Measurements from ENCODE around the gene AATK. TPM values are rescaled to one million over a fixed set of nuclear protein-coding genes. Genes with fewer than 3 reads are reported as not detected.

AATK gene
- polyA plus RNA-seq, 3 donors = 3.0 to 7.8 (median 4.6) TPM

DNA sequence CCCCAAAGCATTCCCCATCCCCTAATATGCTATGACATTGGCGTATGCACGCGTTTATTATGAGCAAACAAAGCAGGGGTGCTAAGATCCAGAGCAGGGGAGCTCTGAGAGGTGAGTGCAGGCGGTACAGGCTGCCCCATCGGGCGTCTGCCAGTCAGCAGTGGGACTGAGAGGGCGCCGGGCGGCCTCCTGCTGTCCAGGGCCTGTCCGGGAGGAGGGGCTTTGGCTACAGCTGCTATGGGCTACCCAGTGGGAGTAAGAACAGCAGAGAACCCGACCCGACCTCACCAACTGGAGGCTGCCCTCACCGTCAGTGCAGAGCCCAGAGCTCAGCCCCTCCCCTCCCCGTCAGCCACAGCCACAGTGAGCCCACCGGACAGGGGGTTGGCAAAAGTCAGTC, 18.5 kb upstream of the AATK start:
- no peak for DNase-seq (ENCODE audit: extremely low read depth in 1 of 11, low read depth in 9 of 11, low spot score in 4 of 11)

DNA sequence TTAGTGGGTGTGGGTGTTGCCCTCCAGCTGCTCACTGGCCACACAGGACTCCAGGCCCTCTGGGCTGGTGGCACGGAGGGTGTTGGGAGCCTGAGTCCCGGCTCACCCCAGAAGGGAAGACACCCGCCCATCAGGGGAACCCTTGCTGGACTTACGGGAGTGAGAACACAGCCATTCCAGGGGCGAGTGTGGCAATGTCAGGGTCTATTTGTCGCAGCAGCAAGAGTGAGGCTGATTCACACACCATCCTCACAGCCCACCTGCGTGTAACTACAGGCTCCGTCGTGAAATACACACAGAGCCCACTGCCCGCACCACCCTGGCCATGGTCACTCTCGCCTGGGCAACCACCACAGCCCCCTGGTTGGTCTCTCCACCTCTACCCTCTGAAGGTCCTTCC, 17.8 kb upstream of the AATK start:
- no peak for DNase-seq (ENCODE audit: extremely low read depth in 1 of 11, low read depth in 9 of 11, low spot score in 4 of 11)

DNA sequence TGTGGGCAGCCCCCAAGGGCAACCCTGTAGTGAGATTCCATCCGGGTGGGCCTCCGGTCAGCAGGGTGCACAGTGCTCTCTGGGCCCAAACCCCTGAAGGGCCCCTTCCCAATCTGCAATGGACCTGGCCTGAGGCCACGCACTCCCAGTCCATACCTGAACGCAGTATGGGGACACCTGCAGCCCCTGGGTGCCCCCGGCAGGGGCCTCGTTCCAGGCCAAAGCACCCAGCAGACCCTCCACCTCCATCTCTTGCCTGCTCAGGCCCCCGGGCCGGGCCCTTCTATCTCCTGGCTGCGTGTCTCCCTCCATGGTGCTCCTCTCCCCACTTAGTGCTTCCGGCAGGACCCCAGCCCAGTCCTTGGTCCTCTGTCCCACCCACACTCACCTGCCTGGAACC, 17.3 kb upstream of the AATK start:
- no peak for DNase-seq (ENCODE audit: extremely low read depth in 1 of 11, low read depth in 9 of 11, low spot score in 4 of 11)

DNA sequence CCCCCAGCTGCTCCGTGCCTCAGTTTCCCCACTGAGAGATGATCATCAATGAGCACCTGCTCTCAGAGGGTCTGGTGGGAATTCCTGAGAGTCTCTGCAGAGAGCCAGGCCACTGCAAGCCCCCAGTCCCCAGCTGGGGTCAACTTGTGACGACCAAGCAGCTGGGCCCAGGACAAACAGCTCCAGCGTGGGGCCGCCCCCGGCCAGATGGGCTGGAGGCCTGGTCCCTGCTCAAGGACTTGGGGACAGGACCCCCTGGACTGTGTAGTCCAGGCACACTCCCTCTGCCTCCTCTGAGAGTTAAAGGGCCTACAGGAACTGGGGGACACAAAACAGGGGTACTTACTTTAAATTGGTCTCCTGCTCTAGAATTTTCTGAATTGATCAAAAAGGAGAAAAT, 16.6 kb upstream of the AATK start:
- DNase-seq (ENCODE audit: extremely low read depth in 1 of 11, low read depth in 9 of 11, low spot score in 4 of 11) = no peak

DNA sequence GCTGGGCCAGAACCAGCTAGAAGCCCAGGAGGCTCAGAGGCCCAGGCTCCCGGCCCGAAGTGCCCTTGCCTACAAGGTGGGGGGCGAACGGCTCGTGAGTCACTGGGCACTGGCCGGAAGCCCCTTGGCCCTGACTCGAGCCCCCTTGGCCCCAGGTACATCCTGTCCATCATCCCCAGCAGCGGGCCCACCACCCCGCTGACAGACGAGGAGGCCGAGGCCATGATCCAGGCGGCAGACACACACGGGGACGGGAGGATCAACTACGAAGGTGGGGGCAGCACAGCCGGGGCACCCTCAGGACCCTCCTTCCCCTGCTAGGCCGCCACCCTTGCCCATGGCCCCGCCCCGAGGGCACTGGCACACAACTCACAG, 15.8 kb upstream of the AATK start:
- no peak for DNase-seq (ENCODE audit: extremely low read depth in 1 of 11, low read depth in 9 of 11, low spot score in 4 of 11)

DNA sequence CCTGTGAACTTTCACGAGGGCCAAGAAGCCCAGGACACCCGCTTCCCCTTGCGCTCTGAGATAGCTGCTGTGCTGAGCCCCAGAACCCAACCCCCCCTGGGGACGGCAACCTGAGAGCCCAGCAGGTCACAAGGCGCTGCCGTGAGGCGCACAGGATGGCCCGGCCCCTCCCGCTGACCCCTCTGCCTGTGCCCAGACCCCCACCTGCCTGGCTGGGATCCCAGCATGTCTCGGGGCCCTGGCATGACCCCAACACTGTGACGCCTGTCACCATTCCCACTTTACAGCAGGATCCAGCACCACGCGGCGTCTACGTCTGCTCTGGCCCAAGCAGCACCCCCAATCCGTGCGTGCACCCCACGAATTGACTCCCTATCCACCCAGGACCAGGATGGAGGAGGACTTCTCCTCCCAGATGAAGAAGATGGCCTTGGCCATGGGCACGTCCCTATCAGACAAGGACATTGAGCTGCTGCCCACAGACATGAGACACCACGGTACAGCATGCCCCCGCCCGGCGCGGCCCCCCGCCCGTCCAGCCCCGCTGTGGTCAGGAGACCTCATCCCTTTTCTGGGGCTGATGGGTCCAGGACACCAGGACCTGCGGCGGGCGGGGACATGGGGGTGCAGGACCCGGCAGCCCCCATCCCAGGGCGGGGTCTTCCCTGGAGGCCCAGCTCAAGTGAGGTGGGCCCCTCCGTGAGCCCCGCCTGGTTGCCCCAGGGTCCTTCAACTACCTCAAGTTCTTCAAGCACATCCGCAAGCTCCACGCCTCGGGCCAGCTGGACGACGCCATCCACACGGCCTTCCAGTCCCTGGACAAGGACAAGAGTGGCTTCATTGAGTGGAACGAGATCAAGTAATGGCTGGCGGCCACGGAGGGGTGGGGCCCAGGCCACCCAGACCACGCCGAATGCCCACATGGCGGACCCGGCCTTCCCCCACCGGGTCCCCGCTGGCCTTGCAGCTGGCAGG, 15.1 kb upstream of the AATK start:
- DNase-seq (ENCODE audit: extremely low read depth in 1 of 11, low read depth in 9 of 11, low spot score in 4 of 11) = no peak

DNA sequence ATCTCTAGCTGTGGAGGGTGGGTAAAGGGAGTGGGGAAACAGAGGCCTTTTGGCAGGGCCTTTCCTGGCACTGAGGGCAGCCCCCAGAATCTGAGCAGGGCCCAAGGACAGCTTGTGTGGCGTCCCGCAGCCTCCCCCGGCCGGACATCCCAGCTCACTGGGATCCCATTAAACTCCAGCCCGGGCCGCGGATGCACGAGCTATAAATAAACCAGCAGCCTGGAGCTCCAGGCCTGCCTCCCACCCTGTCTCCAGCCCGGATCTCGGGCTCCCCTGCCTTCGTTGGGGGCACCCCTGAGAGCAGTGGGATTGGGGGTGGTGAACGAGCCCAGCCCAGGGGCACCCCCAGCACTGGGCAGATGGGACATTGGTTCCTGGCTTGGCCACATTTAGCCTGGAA, 13.8 kb upstream of the AATK start:
- DNase-seq (ENCODE audit: extremely low read depth in 1 of 11, low read depth in 9 of 11, low spot score in 4 of 11) = no peak

DNA sequence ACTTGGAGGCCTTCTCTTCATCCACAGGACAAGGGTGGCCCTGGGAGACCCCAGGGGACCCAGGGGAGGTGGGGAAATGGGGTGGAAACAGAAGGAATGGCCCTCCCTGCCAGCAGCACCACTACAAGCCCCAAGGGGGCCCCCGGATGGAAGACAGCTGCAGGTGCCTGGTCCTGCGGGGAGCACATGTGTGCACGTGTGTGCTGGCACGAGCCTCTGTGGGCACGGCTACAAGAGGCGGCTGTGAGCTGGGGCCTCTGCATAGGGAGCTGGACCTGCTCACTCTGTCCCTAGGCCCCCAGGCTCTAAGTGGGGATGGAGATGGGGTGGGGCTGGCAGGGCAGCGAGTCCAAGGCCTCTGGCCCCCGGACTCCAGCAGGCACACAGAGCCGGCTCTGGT, 13.2 kb upstream of the AATK start:
- no peak for DNase-seq (ENCODE audit: extremely low read depth in 1 of 11, low read depth in 9 of 11, low spot score in 4 of 11)

DNA sequence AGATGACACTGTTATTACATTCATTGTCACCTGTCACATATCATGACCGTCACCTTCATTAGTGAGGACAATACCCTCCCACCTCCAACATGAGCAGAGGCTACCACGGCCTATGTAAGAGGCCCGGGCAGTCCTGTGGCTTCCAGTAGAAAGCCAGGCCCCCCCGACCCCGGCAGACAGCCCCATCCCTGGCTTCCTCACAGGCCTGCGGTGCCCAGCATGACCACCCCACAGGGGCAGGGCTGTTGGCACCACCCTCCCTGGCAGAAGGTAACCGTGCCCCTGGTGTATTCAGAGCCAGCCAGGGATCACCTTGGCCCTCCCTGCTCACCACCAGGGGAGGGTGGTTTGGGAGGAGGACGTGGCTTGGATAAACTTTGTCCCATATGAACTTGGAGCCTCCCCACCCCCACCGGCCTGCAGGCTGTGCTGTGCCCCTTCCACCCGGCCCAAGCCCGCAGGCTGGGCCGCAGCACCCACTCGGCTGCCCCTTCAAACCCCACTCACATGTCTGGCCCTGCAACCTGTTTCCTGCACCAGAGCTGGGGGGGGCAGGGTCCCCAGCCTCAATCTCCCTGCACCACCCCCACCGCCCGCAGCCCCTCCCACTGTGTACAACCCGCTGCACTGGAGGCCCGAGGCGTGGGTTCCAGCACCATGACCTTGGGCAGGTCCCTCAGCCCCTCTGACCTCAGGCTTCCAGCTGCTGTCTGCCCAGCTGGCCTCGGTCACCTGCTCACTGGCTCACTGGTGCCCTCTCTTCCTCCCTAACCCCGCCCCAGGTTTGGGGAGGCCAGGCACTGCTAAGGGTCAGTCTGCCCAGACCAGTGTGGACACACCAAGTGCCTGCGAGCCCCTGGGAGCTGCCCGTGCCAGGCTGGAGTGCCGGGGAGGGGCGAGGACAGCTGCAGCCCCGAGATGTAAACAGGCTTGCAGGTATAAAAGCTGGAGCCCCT, 12.4 kb upstream of the AATK start:
- DNase-seq (ENCODE audit: extremely low read depth in 1 of 11, low read depth in 9 of 11, low spot score in 4 of 11) = no peak

DNA sequence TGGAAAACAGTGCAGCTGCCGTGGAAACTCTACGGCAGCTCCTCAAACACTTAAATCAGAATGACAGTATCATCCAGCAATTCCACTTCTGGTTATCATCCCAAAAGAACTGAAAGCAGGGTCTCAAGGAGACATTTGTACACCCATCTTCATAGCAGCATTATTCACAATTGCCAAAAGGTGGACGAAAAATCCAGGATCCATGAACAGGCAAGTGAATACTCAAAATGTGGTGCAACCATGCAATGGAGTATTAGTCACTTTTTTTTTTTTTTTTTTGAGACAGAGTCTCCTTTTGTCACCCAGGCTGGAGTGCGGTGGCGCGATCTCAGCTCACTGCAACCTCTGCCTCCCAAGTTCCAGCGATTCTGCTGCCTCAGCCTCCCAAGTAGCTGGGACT, 10.6 kb upstream of the AATK start:
- no peak for DNase-seq (ENCODE audit: extremely low read depth in 1 of 11, low read depth in 9 of 11, low spot score in 4 of 11)

DNA sequence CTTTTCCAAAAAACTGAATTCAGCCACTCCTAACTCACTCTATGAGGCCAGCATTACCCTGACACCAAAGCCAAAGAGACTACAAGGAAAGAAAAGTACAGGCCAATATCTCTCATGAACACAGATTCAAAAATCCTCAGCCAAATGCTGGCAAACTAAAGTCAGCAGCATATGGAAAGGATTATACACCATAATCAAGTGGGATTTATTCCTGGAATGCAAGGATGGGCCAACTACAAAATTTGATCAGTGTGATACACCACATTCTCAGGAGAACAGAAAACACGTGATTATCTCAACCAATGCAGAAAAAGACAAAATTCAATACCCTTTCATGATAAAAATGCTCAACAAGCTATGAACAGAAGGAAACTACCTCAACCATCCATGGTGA, 7.7 kb upstream of the AATK start:
- DNase-seq (ENCODE audit: extremely low read depth in 1 of 11, low read depth in 9 of 11, low spot score in 4 of 11) = no peak

DNA sequence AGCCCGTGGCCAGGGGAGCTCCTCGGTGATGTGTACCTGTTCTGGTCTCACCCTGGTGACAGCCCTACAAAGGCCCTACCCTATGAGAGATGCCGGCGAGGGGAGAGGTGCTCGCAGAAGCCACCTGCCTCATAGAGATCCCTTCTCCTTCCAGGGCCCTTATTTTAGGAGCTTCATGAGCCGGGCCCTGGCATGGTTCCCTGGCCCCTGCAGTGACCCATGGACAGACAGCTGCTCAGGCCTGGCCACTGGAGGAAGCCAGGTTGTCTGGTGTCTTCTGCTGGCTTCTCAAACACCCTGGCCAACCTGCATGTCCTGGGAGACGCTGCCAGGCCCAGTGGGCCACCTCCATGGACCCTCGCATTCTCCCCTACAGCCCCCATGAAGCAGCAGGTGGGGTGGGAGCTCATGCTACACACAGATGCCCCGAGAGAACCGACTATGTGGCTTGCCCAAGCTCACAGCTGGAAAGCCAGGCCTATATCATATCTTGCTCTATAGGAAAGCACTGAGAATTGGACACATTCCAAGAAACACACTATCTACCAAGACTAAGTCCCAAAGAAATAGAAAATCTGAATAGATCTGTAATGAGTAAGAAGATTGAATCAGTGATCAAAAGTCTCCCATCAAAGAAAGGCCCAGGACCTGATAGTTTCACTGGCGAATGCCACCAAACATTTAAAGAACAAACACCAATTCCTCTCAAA, 7.2 kb upstream of the AATK start:
- DNase-seq (ENCODE audit: extremely low read depth in 1 of 11, low read depth in 9 of 11, low spot score in 4 of 11) = no peak

DNA sequence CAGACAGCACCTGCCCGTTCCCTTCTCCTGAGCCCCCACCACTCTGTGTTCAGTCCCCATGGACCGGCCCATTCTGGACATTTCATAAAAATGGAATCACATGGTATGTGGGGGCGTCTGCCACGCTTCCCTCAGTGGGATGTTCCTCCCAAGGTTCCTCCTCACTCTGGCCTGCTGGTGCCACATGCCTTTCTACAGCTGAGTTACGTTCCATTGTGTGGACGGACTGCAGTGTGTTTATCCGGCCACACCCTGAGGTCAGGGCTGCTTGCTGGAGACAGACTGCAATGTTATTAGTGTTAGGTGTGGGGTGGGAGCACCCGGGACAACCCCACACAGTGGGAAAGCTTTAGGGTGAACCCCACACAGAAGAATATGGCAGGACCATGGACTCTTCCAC, 5.9 kb upstream of the AATK start:
- no peak for DNase-seq (ENCODE audit: extremely low read depth in 1 of 11, low read depth in 9 of 11, low spot score in 4 of 11)

DNA sequence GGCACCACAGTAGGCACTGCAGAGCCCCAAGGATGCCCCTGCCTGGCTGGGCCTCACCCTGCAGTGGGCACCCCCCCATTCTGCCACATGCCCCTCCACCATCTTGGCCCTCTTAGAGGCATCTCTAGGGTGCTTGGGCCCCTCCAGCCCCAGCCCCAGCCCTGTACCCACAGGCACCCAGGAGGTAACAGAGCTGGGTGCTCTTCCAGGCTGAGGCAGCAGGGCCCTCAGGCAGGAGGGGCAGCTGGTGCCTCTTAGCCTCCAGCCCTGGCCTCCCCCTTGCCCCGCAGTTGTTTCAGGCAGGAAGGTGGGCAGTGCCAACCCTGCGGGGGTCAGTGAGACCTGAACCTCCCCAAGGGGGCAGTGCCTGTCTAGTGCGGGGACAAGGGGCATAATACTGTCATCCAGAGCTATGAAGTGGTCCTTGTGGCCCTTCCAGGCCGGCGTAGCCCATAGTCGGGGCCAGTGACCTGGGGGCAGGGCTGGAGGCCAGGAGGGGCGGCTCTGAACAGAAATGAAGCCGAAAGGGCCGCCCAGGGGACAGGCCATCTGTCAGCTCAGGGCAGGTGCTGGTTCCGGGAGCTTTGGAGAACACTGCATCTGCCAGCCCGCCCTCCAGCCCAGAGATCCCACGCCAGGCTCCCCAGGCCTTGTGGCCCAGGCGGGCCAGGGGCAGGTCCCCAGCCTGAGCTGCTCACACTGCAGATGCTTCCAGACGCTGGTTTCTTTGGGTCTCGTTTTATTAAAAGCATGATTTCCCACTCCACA, 4.9 kb upstream of the AATK start:
- no peak for DNase-seq (ENCODE audit: extremely low read depth in 1 of 11, low read depth in 9 of 11, low spot score in 4 of 11)

DNA sequence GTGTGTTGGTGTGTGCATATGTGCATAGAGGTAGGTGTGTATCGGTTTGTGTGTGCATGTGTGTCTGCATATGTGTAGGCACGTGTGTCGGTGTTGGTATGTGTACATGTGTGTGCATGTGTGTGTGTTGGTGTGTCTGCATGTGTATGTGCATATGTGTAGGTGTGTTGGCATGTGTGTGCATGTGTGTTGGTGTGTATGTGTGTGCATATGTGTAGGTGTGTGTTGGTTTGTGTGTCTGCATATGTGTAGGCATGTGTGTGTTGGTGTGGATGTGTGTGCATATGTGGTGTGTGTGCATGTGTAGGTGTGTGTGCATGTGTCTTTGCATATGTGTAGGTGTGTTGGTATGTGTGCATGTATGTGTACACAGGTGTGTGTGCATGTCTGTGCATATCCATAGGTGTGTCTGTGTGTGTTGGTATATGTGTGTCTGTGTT, 3.9 kb upstream of the AATK start:
- no peak for DNase-seq (ENCODE audit: extremely low read depth in 1 of 11, low read depth in 9 of 11, low spot score in 4 of 11)

DNA sequence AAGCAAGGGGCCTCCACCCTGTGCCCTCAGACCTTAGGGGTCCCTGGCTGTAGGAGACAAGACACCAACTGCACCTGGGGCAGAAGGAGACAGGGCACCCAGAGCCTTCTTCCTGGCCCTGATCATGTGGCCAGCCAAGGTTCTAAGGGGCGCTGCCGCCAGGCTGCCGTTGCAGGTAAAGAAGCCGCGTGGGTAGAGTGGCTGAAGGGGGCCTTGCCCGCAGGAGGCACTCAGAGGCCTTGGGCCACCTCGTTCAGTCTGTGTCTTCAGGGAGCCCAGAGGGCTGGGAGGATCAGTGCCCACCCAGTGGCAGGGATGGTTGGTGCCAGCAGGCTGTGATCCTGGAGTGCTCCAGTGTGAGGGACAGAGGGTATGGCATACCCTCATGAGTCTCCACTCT, 1.6 kb upstream of the AATK start:
- DNase-seq (ENCODE audit: extremely low read depth in 1 of 11, low read depth in 9 of 11, low spot score in 4 of 11) = no peak

DNA sequence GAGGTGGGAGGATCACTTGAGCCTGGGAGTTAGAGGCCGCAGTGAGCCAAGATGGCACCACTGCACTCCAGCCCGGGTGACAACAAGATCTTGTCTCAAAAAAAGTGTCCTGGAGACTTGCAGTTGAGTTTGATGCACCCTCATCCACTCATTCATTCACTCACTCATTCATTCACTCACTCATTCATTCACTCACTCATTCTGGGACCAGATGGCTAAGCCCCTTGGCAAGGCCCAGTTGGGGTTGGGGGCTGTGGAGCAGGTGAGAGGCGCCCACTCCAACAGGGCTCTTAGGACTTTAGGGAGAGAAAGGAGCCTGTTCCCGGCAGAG, 1.1 kb upstream of the AATK start:
- no peak for DNase-seq (ENCODE audit: extremely low read depth in 1 of 11, low read depth in 9 of 11, low spot score in 4 of 11)

DNA sequence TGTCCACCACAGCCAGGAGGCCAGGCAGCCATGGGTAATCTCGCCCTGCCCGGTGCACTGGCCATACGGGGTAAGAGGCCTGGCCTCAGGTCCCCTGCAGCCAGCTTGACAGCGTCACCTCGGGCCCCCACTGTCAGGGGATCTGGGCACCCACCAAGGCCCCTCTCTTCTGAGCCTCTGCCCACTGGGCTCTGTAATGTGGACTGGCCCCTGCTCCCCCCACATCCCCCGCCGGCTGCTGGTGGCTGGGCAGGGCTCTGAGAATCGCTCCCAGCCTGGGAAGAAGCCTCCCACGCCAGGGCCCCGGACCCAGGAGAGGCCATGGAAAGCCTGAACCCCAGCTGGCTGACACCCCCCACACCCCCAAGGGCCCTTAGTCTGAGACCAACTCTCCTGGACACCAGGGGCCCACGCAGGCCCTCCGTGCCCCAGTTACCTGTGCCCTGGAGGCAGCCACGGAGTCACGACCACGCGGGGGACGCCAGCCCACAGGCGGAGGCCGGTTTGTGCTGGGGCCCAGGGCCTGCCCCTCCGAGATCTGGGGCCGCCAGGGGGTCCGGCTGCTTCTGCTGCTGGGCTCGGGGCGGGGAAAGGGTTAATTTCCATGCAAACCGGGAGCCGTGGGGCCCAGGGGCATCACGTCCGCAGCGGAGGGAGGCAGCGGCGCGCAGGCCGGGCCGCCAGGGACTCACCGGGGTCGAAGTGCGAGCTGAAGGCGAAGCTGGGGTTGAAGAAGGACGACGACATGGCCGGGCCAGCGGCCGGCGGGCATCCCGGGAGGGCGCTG, 582 bp downstream of the AATK start, which contains the start of gene PVALEF:
Gene PVALEF, plus strand, starts transcription at position 262 of the 787 bp plus-strand sequence. CDS start 15,720 bp downstream, outside the sequence.
- peak in 1 of 11 donors; percentile 43 for DNase-seq (ENCODE audit: extremely low read depth in 1 of 11, low read depth in 9 of 11, low spot score in 4 of 11)

Data from renal cortex interstitium (tissue), 11 donors.